NCI-H187 (cell line): ENCODE results near the gene ADARB2.
"Not testable (repeated sequence)": the region's sequence is repeated elsewhere in the genome, so short reads cannot be mapped to it uniquely, and the experiment has no call there.

Experiments
- DNase-seq, 2 experiments: peaks; one replicate each; lab custom pipeline; 2025; lab: John Stamatoyannopoulos, UW

Gene ADARB2

DNA sequence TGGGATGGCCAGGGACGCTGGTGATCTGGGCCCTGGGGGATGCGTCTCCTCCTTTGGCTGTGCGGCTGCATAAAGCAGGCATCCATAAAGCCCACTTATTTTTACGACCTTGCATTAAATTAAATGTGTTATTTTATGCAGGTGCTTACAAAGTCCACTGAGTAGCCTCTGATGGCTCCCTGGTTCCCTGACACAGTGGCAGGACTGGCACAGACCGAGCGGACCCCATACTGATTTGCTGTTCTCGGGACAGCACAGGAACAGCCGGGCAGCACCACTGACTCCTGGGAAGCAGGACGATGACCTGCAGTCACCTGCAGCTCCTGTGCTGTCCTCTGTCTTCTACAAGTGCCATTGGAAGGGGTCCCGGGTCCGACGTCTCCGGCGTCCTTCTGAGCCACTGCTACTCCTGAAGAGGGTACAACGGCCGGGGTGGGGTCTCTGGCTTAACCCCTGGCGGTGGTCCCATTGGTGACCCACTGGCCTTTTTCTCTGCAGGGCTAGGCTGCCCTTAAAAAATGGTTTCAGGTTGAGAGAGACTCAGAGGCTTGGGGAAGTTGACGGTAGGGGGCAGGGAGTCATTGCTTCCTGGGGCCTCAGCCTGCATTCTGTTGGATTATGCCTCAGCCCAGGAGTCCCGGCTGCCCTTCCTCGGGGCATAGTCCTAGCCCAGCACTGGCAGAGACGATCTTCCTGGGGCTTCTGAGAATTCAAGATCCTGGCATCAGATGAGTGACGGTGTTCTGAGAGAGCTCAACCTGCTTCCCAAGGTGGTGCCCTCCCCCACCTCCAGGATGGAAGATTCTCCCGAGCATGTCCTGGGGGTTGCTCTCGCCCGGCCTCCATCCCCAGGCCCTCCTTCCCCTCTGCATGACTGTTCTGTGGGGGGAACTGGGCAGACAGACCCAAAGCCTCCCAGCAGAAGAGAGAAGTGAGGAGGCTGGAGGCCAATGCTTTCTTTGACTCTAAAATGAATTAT lies 330.1 kb downstream of the ADARB2 start:
- DNase-seq = no peak

- DNase-seq = no peak
These were observed 331.0 kb downstream of the ADARB2 start for GRCh38 chr10:1406132-1406966.

GRCh38 chr10:1404323-1405260 lies 332.7 kb downstream of the ADARB2 start:
- no peak for DNase-seq

GRCh38 chr10:1403508-1404322 lies 333.6 kb downstream of the ADARB2 start:
- DNase-seq = no peak

GRCh38 chr10:1402816-1403507 lies 334.4 kb downstream of the ADARB2 start:
- no peak for DNase-seq

- DNase-seq = no peak
These were observed 335.1 kb downstream of the ADARB2 start for GRCh38 chr10:1402016-1402770.

- DNase-seq = no peak
These were observed 336.0 kb downstream of the ADARB2 start for GRCh38 chr10:1401071-1401965.

DNA sequence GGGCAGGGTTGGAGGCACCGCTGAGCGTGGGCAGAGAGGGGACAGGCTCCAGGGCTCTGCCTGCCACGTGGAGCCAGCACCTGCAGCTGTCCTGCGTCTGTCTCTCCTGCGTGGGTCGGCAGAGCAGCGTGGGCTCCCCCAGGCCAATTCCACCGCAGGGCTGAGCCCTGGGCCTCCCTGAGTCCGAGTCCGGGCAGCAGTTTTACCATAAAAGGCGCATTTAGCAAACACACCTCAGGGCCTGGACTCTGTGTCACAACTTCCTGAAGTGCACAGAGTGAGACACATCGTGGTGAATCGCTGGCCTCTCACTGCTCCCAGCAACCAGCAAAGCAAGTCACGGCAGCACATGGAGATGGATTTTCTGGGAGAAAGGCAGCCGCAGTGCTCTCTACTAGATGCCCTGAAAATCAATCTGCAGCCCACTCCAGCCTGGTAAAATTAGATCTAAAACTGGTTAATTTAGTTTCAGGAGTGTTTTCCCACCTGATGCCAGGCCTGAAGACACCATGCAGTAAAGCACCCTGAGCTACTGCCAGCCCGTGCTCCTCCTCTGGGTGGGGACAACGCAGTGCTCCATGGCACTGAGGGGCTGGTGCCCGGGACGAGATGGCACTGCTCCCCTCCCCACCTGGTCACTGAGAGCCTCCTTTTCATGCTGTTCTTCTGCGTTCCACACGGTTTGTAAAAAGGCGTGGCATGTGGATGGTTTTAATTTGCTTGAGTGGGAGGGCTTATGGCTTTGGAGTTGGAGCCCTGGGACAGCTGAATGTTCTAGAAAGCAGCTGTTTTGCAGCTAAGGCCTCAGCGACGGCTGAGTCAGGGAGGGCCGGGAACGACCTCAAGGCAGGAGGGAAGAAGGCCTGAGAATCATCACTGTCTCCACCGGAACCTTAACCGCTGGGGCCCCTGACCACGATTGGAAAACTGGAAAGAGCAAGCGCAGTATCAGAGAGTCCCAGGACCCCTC lies 336.9 kb downstream of the ADARB2 start:
- DNase-seq = no peak

GRCh38 chr10:1399431-1400100 lies 337.8 kb downstream of the ADARB2 start:
- DNase-seq = no peak

- no peak for DNase-seq
These were observed 338.5 kb downstream of the ADARB2 start for GRCh38 chr10:1398626-1399410.

- not testable (repeated sequence) for DNase-seq
These were observed 339.2 kb downstream of the ADARB2 start for GRCh38 chr10:1398116-1398515.

DNA sequence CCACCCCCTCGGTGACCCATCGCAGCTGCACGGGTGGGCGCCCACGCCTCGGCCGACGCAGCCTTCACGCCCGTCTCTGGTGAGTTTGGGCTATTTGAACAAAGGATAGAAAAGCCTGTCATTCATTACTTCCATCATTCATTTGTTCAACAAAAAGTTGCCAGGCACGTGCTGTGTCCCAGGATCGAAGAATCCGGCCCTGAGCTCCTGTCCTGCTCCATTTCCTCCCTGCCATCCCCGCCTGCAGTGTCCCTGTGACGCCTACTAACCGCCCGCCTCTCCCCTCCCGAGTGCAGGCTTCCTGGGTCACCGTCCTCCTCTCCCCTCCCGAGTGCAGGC lies 341.1 kb downstream of the ADARB2 start:
- DNase-seq = no peak

DNA sequence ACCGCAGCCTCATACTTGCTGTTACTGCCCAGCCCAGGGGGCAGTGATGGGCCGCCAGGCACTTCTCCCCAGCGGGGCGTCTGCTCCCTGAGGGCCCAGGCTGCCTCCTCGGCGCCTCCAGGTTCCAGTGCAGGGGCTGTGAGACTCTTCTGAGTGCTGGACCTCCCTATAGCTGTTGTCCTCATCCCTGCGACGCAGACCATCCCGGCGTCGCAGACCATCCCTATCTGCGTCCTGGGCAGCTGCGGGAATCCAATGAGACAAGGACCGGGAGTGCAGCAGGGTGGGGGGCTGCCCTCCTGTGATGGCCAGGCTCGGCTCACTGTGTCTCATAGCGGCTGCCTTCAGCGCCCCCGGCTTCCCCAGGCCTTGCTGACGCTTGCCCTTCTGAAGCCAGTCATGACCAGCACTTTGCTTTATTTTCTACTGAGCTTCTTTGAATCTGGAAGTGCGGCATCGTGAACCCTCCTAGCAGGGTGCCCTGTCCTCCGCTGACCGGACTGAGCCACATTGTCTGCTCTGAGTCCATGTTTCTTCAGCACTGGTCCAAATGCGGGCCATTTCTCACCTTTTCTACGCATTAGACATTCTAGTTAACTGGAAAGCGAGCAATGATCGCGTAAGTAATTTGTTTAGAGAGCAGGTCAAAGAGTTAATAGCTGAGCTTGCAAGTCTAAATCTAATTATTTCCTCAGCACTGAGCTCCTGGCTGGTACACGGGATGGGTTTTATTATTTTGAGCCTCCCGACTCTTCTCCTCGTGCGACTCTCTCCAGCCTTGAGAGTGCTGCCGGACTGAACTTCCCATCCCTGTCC lies 341.6 kb downstream of the ADARB2 start:
- DNase-seq = no peak

DNA sequence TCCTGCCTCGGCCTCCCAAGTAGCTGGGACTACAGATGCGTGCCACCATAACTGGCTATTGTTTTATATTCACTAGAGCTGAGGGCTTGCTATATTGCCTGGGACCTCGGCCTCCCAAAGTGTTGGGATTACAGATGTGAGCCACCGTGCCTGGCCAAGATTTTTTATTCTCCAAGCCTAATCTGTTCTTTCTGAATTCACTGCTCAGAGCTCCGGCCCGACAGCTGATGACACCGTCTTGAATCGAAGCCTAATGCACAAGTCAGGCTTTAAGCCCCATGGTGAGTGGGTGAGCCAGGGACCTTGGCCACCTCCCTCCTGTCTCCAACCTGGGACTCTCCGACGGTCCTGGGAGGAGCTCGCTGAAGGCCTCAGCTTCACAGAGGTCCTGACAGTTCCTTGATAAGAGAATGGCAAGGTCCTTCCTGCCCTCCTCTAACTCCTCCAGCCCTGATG lies 342.3 kb downstream of the ADARB2 start:
- DNase-seq = no peak
